Middle frontal gyrus (tissue), 1 donor: ENCODE data around the gene GBA3.

Experiments used
- DNase-seq: peaks from one replicate; pipeline ENCODE4 v3.0.0-alpha.2; 2015; ENCODE audit warnings: low spot score; ENCODE audit errors: extremely low spot score

GBA3 gene

GRCh38 chr4:22780317-22780716 lies 87.6 kb downstream of the GBA3 start:
- DNase-seq, result no peak

GRCh38 chr4:22780797-22781196 lies 88.1 kb downstream of the GBA3 start:
- DNase-seq, result no peak

- DNase-seq, result no peak
Measured at GRCh38 chr4:22787753-22788375, 95.1 kb downstream of the GBA3 start.

- no peak for DNase-seq
Measured at GRCh38 chr4:22790631-22791030, 97.9 kb downstream of the GBA3 start.

GRCh38 chr4:22794732-22795131 lies 102.0 kb downstream of the GBA3 start:
- DNase-seq, result no peak

GRCh38 chr4:22801391-22801790 lies 108.7 kb downstream of the GBA3 start:
- no peak for DNase-seq

- no peak for DNase-seq
Measured at GRCh38 chr4:22802876-22803275, 110.1 kb downstream of the GBA3 start.

GRCh38 chr4:22803512-22803911 lies 110.8 kb downstream of the GBA3 start:
- DNase-seq, result no peak

- no peak for DNase-seq
Measured at GRCh38 chr4:22814906-22815305, 122.2 kb downstream of the GBA3 start.

- no peak for DNase-seq
Measured at GRCh38 chr4:22824091-22824490, 131.4 kb downstream of the GBA3 start.

- no peak for DNase-seq
Measured at GRCh38 chr4:22842360-22843018, 149.8 kb downstream of the GBA3 start.

GRCh38 chr4:22848332-22848731 lies 155.6 kb downstream of the GBA3 start:
- DNase-seq, result no peak

- no peak for DNase-seq
Measured at GRCh38 chr4:22850055-22850454, 157.3 kb downstream of the GBA3 start.

- DNase-seq, result no peak
Measured at GRCh38 chr4:22850630-22851029, 157.9 kb downstream of the GBA3 start.

GRCh38 chr4:22857411-22857810 lies 164.7 kb downstream of the GBA3 start:
- DNase-seq, result no peak

- no peak for DNase-seq
Measured at GRCh38 chr4:22859318-22859717, 166.6 kb downstream of the GBA3 start.
